GM21526 (cell line): ENCODE measurements around the gene MPO.

Experiments
- ATAC-seq: cut with Tn5 transposase; IDR thresholded peaks from one replicate; pipeline ENCODE4 v1.9.1; 2021; ENCODE audit warnings: moderate library complexity; ENCODE audit not compliant: unreplicated experiment, low FRiP score

Gene MPO

GRCh38 chr17:58307468-58308172 is 26.9 kb upstream of the MPO start:
- ATAC-seq: no peak

GRCh38 chr17:58306131-58306951 is 25.6 kb upstream of the MPO start:
- ATAC-seq: no peak

- ATAC-seq: no peak
Observed at GRCh38 chr17:58305626-58306025, 24.9 kb upstream of the MPO start.

- ATAC-seq: no peak
Observed at GRCh38 chr17:58304750-58305486, 24.2 kb upstream of the MPO start.

GRCh38 chr17:58303971-58304749 is 23.4 kb upstream of the MPO start:
- ATAC-seq: no peak

- no peak for ATAC-seq
Observed at GRCh38 chr17:58302919-58303585, 22.3 kb upstream of the MPO start.

GRCh38 chr17:58302171-58302918 is 21.6 kb upstream of the MPO start:
- no peak for ATAC-seq

- ATAC-seq: no peak
Observed at GRCh38 chr17:58301504-58302150, 20.9 kb upstream of the MPO start.

- no peak for ATAC-seq
Observed at GRCh38 chr17:58300336-58300735, 19.6 kb upstream of the MPO start.

GRCh38 chr17:58294034-58294433 is 13.3 kb upstream of the MPO start:
- no peak for ATAC-seq

- ATAC-seq: no peak
Observed at GRCh38 chr17:58291246-58291645, 10.5 kb upstream of the MPO start.

- no peak for ATAC-seq
Observed at GRCh38 chr17:58289869-58290268, 9.1 kb upstream of the MPO start.

GRCh38 chr17:58285422-58285810 is 4.7 kb upstream of the MPO start:
- no peak for ATAC-seq

- ATAC-seq: no peak
Observed at GRCh38 chr17:58284613-58285421, 4.1 kb upstream of the MPO start.

- no peak for ATAC-seq
Observed at GRCh38 chr17:58283674-58284612, 3.2 kb upstream of the MPO start.

- ATAC-seq: no peak
Observed at GRCh38 chr17:58282442-58282841, 1.7 kb upstream of the MPO start.

GRCh38 chr17:58281511-58282011 is 826 bp upstream of the MPO start:
- no peak for ATAC-seq
